ENCODE measurements around the gene PLD4. TPM values are rescaled to one million over a fixed set of nuclear protein-coding genes. Genes with fewer than 3 reads are reported as not detected.

The PLD4 gene
- total RNA-seq, 1 donor from 2014 or later, result 0.78 TPM

- Mint-ChIP-seq H3K27me3 (ENCODE audit: low read depth) (peaks cover 13% of the 10 kb centered on the region), H3K4me3 (no peak overlapping the region), H3K4me1 (no peaks in the 10 kb centered on the region), H3K36me3 (no peaks in the 10 kb centered on the region), H3K27ac (no peak overlapping the region), H3K9me3 (peaks cover 10% of the 10 kb centered on the region)
- no peak for DNase-seq (ENCODE audit: low spot score in 2 of 2, unreplicated experiment in 2 of 2)
- no peak for TF ChIP-seq CTCF (IDR thresholded peaks at IDR 0.05; ENCODE audit: unreplicated experiment)
These were observed 655 bp downstream of the PLD4 start for GRCh38 chr14:104925214-104925854.

GRCh38 chr14:104925855-104926609, 1.4 kb downstream of the PLD4 start:
- Mint-ChIP-seq H3K4me3 (no peak overlapping the region), H3K9me3 (peaks cover 9% of the 10 kb centered on the region)
- no peak for DNase-seq (ENCODE audit: low spot score in 2 of 2, unreplicated experiment in 2 of 2)

GRCh38 chr14:104926619-104927431, 2.1 kb downstream of the PLD4 start:
- Mint-ChIP-seq H3K4me1 (no peaks in the 10 kb centered on the region), H3K4me3 (no peak overlapping the region), H3K9me3 (peaks cover 4% of the 10 kb centered on the region), H3K27ac (no peak overlapping the region), H3K27me3 (ENCODE audit: low read depth) (peaks cover 28% of the 10 kb centered on the region), H3K36me3 (no peaks in the 10 kb centered on the region)
- TF ChIP-seq CTCF (IDR thresholded peaks at IDR 0.05; ENCODE audit: unreplicated experiment), result no peak
- no peak for DNase-seq (ENCODE audit: low spot score in 2 of 2, unreplicated experiment in 2 of 2)

More at GRCh38 chr14:104925855-104926609, 1.4 kb downstream of the PLD4 start:
- Mint-ChIP-seq H3K27me3 (ENCODE audit: low read depth) (peaks cover 20% of the 10 kb centered on the region), H3K4me1 (no peaks in the 10 kb centered on the region), H3K27ac (no peak overlapping the region), H3K36me3 (no peaks in the 10 kb centered on the region)
- TF ChIP-seq CTCF (IDR thresholded peaks at IDR 0.05; ENCODE audit: unreplicated experiment), result no peak

DNA sequence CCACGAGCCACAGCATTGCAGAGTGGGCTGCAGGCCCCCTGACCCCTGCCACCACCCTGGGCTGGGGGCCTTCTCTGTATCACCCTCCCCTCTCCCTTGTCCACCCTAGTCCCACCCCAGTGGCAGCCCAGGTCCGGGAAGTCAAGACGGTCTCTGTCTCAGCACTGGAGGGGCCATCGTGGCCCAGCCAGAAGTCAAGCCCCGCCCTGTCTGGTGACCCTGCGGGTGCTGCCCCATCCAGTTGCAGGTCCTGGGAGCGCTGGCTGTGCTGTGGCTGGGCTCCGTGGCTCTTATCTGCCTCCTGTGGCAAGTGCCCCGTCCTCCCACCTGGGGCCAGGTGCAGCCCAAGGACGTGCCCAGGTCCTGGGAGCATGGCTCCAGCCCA, 2.7 kb downstream of the PLD4 start:
- Mint-ChIP-seq H3K27ac (no peak overlapping the region), H3K4me1 (peaks cover 3% of the 10 kb centered on the region), H3K9me3 (peaks cover 4% of the 10 kb centered on the region), H3K4me3 (no peak overlapping the region), H3K36me3 (no peaks in the 10 kb centered on the region), H3K27me3 (ENCODE audit: low read depth) (peaks cover 34% of the 10 kb centered on the region)
- TF ChIP-seq CTCF (IDR thresholded peaks at IDR 0.05; ENCODE audit: unreplicated experiment), result no peak
- no peak for DNase-seq (ENCODE audit: low spot score in 2 of 2, unreplicated experiment in 2 of 2)

GRCh38 chr14:104927901-104928300, 3.2 kb downstream of the PLD4 start:
- peaks cover 37% of the 10 kb centered on the region for H3K27me3 Mint-ChIP-seq (ENCODE audit: low read depth)
- TF ChIP-seq CTCF (IDR thresholded peaks at IDR 0.05; ENCODE audit: unreplicated experiment), result no peak
- H3K4me1 Mint-ChIP-seq, result peaks cover 3% of the 10 kb centered on the region
- no peak overlapping the region for H3K27ac Mint-ChIP-seq
- no peak for DNase-seq (ENCODE audit: low spot score in 2 of 2, unreplicated experiment in 2 of 2)
- H3K36me3 Mint-ChIP-seq, result no peaks in the 10 kb centered on the region
- H3K9me3 Mint-ChIP-seq, result peaks cover 4% of the 10 kb centered on the region
- H3K4me3 Mint-ChIP-seq, result no peak overlapping the region

Measured in mesothelial cell of epicardium (in vitro differentiated cells).